IMR-90 (cell line): Measurements from ENCODE around the gene CMTM8. TPM values are rescaled to one million over a fixed set of nuclear protein-coding genes. Genes with fewer than 3 reads are reported as not detected.
A peak's percentile ranks its signal among the peaks of the same experiment; 100 is the strongest.

ENCODE experiments used
- ATAC-seq: fragments of 200-7000 bp; cut with Tn5 transposase; 2 replicates; pipeline ENCODE4 v1.9.1; 2020; ENCODE audit warnings: low read depth, mild to moderate bottlenecking, moderate library complexity
- BruUV-seq: library from RNA; stranded (reverse); fragments of 400-500 nt; replicated peaks from 2 replicates; lab custom pipeline; 2021; lab: Mats Ljungman, UMichigan
- CTCF ChIA-PET: fragments of 300-600 bp; formaldehyde crosslinking; extraction: SDS; loops from one replicate; lab custom pipeline; 2021; ENCODE audit warnings: antibody characterized with exemption; lab: Yijun Ruan, JAX
- POLR2A ChIA-PET: fragments of 300-600 bp; sonication (Branson Sonifier 250); formaldehyde crosslinking; loops from one replicate; lab custom pipeline; 2022; ENCODE audit warnings: antibody characterized with exemption; ENCODE audit not compliant: unreplicated experiment; lab: Charles Lee
- DNase-seq: peaks from one replicate; pipeline ENCODE4 v3.0.0; 2013
- H2AFZ ChIP-seq: replicated peaks from 2 replicates; pipeline ENCODE3; 2013; ENCODE audit warnings: low read length, mild to moderate bottlenecking; ENCODE audit not compliant: poor library complexity
- H2AK5ac ChIP-seq: 2 replicates; pipeline ENCODE4 v1.6.1; 2013; ENCODE audit warnings: low read depth, low read length, inconsistent platforms
- H2AK9ac ChIP-seq: replicated peaks from 2 replicates; pipeline ENCODE3; 2013; ENCODE audit warnings: mild to moderate bottlenecking, low read depth, low read length, moderate library complexity; ENCODE audit not compliant: poor library complexity
- H2BK120ac ChIP-seq: 2 replicates; pipeline ENCODE4 v1.6.1; 2013; ENCODE audit warnings: low read depth, low read length, inconsistent platforms
- H2BK15ac ChIP-seq: 3 replicates; pipeline ENCODE4 v1.6.1; 2013; ENCODE audit warnings: low read depth, low read length, inconsistent platforms
- H2BK20ac ChIP-seq: 2 replicates; pipeline ENCODE4 v1.6.1; 2013; ENCODE audit warnings: low read depth, mild to moderate bottlenecking, inconsistent platforms, low read length, moderate library complexity
- H2BK5ac ChIP-seq: 2 replicates; pipeline ENCODE4 v1.6.1; 2013; ENCODE audit warnings: mild to moderate bottlenecking, low read depth, low read length, inconsistent platforms; ENCODE audit not compliant: poor library complexity, severe bottlenecking
- H3K14ac ChIP-seq: replicated peaks from 2 replicates; pipeline ENCODE4 v1.6.1; 2013; ENCODE audit warnings: low read depth, low read length, inconsistent platforms
- H3K18ac ChIP-seq: 2 replicates; pipeline ENCODE4 v1.6.1; 2013; ENCODE audit warnings: low read depth, low read length, control low read depth
- H3K23ac ChIP-seq: 2 replicates; pipeline ENCODE4 v1.6.1; 2013; ENCODE audit warnings: low read depth, low read length, inconsistent platforms
- H3K27ac ChIP-seq: 2 replicates; pipeline ENCODE4 v1.5.1; 2013; ENCODE audit warnings: mild to moderate bottlenecking, control low read depth, low read length; ENCODE audit not compliant: insufficient read depth
- H3K27me3 ChIP-seq: 2 replicates; pipeline ENCODE4 v1.6.1; 2013; ENCODE audit warnings: low read length; ENCODE audit not compliant: control insufficient read depth, insufficient read depth
- H3K36me3 ChIP-seq: 2 replicates; pipeline ENCODE4 v1.6.1; 2013; ENCODE audit warnings: low read length, mixed read lengths; ENCODE audit not compliant: control insufficient read depth, insufficient read depth
- H3K4ac ChIP-seq: 2 replicates; pipeline ENCODE4 v1.6.1; 2013; ENCODE audit warnings: low read depth, low read length, inconsistent platforms
- H3K4me1 ChIP-seq: 2 replicates; pipeline ENCODE4 v1.6.1; 2013; ENCODE audit warnings: low read length, mixed read lengths; ENCODE audit not compliant: control insufficient read depth, insufficient read depth
- H3K4me2 ChIP-seq: 2 replicates; pipeline ENCODE4 v1.6.1; 2013; ENCODE audit warnings: low read depth, mild to moderate bottlenecking, control low read depth, low read length, moderate library complexity
- H3K4me3 ChIP-seq: 2 replicates; pipeline ENCODE4 v1.5.1; 2013; ENCODE audit warnings: low read depth, mild to moderate bottlenecking, control low read depth, low read length, moderate library complexity; ENCODE audit not compliant: insufficient read depth
- H3K56ac ChIP-seq: 2 replicates; pipeline ENCODE4 v1.6.1; 2013; ENCODE audit warnings: low read length, inconsistent platforms; ENCODE audit not compliant: insufficient read depth; ENCODE audit errors: extremely low read depth
- H3K79me1 ChIP-seq, 2 experiments: 2 replicates each; pipeline ENCODE4 v1.6.1; 2013; ENCODE audit warnings: low read length in 2 of 2, inconsistent platforms in 1 of 2, low read depth in 1 of 2
- H3K9ac ChIP-seq: 2 replicates; pipeline ENCODE4 v1.6.1; 2013; ENCODE audit warnings: low read depth, low read length, control low read depth
- H3K9me1 ChIP-seq: 2 replicates; pipeline ENCODE4 v1.6.1; 2013; ENCODE audit warnings: low read length, inconsistent platforms; ENCODE audit not compliant: insufficient read depth
- H3K9me3 ChIP-seq: 2 replicates; pipeline ENCODE4 v1.6.1; 2013; ENCODE audit warnings: low read length; ENCODE audit not compliant: control insufficient read depth, insufficient read depth
- H4K20me1 ChIP-seq: 2 replicates; pipeline ENCODE4 v1.6.1; 2013; ENCODE audit warnings: low read length, inconsistent platforms; ENCODE audit not compliant: insufficient read depth
- H4K5ac ChIP-seq: 2 replicates; pipeline ENCODE4 v1.6.1; 2013; ENCODE audit warnings: mild to moderate bottlenecking, low read depth, low read length, control low read depth
- H4K8ac ChIP-seq, 2 experiments: 2 replicates each; pipeline ENCODE4 v1.6.1; 2013; ENCODE audit warnings: low read depth in 2 of 2, low read length in 2 of 2, control low read depth in 1 of 2, inconsistent platforms in 1 of 2
- H4K91ac ChIP-seq: 2 replicates; pipeline ENCODE4 v1.6.1; 2013; ENCODE audit warnings: low read depth, low read length, inconsistent platforms; ENCODE audit not compliant: insufficient read depth
- ELK1 ChIP-seq: fragments of 150-350 bp; IDR thresholded peaks from 2 replicates; pipeline ENCODE4 v1.6.1; 2016; ENCODE audit warnings: low read depth, mild to moderate bottlenecking, low read length, moderate library complexity, borderline replicate concordance
- FOS ChIP-seq: fragments of 150-350 bp; IDR thresholded peaks from 2 replicates; pipeline ENCODE4 v1.6.1; 2016; ENCODE audit warnings: low read depth, low read length
- RFX5 ChIP-seq: IDR thresholded peaks from 2 replicates; pipeline ENCODE4 v1.8.0; 2012; ENCODE audit warnings: low read depth, mild to moderate bottlenecking, low read length, moderate library complexity
- WGBS, 2 experiments: methylation state at CpG; one replicate each; pipeline versions ENCODE4 v1.1.5 to v1.1.7; 2013; ENCODE audit warnings: missing lambda C conversion rate in 2 of 2; ENCODE audit not compliant: insufficient read length in 1 of 2; ENCODE audit errors: extremely low coverage in 2 of 2; 5-methylcytosine and 5-hydroxymethylcytosine counted together
- dilution Hi-C: fragments of 300-500 bp; cut with HindIII; formaldehyde crosslinking; loops from one replicate; pipeline ENCODE4 v1.14.3; 2018; ENCODE audit warnings: low sequenced_read_pairs; ENCODE audit not compliant: unreplicated experiment
- in situ Hi-C: fragments of 300-500 bp; cut with MboI; formaldehyde crosslinking; loops from 3 replicates; pipeline ENCODE4 v1.14.3; 2019; ENCODE audit warnings: low sequenced_read_pairs, inconsistent platforms, mixed read lengths
- intact Hi-C: fragments of 100-400 bp; cut with micrococcal nuclease; formaldehyde crosslinking; loops from 2 replicates; pipeline ENCODE4 v1.10.0; 2022
- polyA plus RNA-seq, 3 experiments: library from polyadenylated mRNA; depleted of rRNA; stranded (reverse); fragments of >200 nt; gene quantifications; 2 replicates each; pipeline ENCODE4 v1.2.3, GENCODE V29; 2012; ENCODE audit warnings: low replicate concordance in 1 of 3
- total RNA-seq: library from RNA; depleted of rRNA; stranded (reverse); fragments of >200 nt; gene quantifications from 2 replicates; pipeline ENCODE4 v1.2.3, GENCODE V29; 2012

Gene CMTM8
- total and polyA plus RNA-seq, 2 of the 4 experiments (the other 2 are of a cell fraction) = 0.15 TPM; not detected in 1

- Histone ChIP-seq H3K23ac (no peak overlapping the region), H3K9me1 (peaks cover 6% of the 10 kb centered on the region), H4K8ac (no peak overlapping the region), H3K36me3 (no peaks in the 10 kb centered on the region), H2AK5ac (no peak overlapping the region), H3K27me3 (no peaks in the 10 kb centered on the region), H3K4me1 (peaks cover 5% of the 10 kb centered on the region), H3K18ac (no peak overlapping the region; the same call in 1 of the 2 replicates), H4K5ac (no peak overlapping the region), H3K27ac (no peak overlapping the region), H3K56ac (no peak overlapping the region), H3K9ac (no peak overlapping the region), H3K4me3 (no peak overlapping the region), H4K91ac (no peak overlapping the region), H3K9me3 (no peaks in the 10 kb centered on the region), H3K4ac (no peak overlapping the region), H3K79me1 (peaks cover 15 to 44% of the 10 kb centered on the region in 2 experiments), H2BK15ac (no peak overlapping the region), H3K4me2 (no peak overlapping the region), H2AFZ (no peak overlapping the region), H4K20me1 (no peaks in the 10 kb centered on the region), H2BK5ac (no peak overlapping the region), H2BK20ac (no peak overlapping the region), H2AK9ac (peak overlapping the region; percentile 45), H3K14ac (no peak overlapping the region), H2BK120ac (no peak overlapping the region)
- DNase-seq (no peak), ATAC-seq (no peak)
- WGBS, 2 experiments = 100% methylated on average over 1 of the region's 1 CpG; no CpG with 5 or more reads in 1 of the 2 experiments
- CTCF ChIA-PET = no interaction called here
- dilution Hi-C loops (no loop called here), intact Hi-C loops (loop anchor here (5.0 kb wide), 1 partner anchor 48 kb away; no protein-coding TSS in a partner anchor), in situ Hi-C loops (no loop called here)
- POLR2A ChIA-PET = no interaction called here
- BruUV-seq = no TSS peak
- TF ChIP-seq RFX5 (no peak), FOS (no peak), ELK1 (no peak)
Measured at GRCh38 chr3:32404714-32405113, 166.2 kb downstream of the CMTM8 start.
